CD4-positive, alpha-beta T cell (primary cell): ENCODE measurements around the gene USP32. TPM values are rescaled to one million over a fixed set of nuclear protein-coding genes. Genes with fewer than 3 reads are reported as not detected.

Source experiments
- ATAC-seq: fragments of 200-7000 bp; cut with Tn5 transposase; one replicate; pipeline ENCODE4 v1.10.0; 2022; ENCODE audit warnings: mild to moderate bottlenecking; ENCODE audit not compliant: poor library complexity
- CTCF ChIA-PET: fragments of 350-600 bp; sonication (Branson Sonifier 250); formaldehyde crosslinking; loops from one replicate; lab custom pipeline; 2021; ENCODE audit warnings: antibody characterized with exemption, inconsistent platforms; lab: Charles Lee
- POLR2A ChIA-PET: fragments of 350-600 bp; sonication (Branson Sonifier 250); formaldehyde crosslinking; loops from one replicate; lab custom pipeline; 2021; ENCODE audit warnings: antibody characterized with exemption, inconsistent platforms; lab: Charles Lee
- DNase-seq, 14 experiments: peaks; one replicate each; pipeline ENCODE4 v3.0.0-alpha.2; 2013 to 2020; ENCODE audit warnings: mixed read lengths in 2 of 14
- H3K27ac ChIP-seq, 2 donors: one replicate each; pipeline versions ENCODE4 v1.5.1 to v1.7.0; 2013; ENCODE audit warnings: low read length in 2 of 2, low read depth in 1 of 2, mild to moderate bottlenecking in 1 of 2
- H3K27me3 ChIP-seq, 2 experiments: 1 replicate in 1 of 2; 2 replicates in 1 of 2; pipeline versions ENCODE4 v1.6.1 to v1.7.0; 2013; ENCODE audit warnings: low read length in 2 of 2, control low read depth in 1 of 2, mild to moderate bottlenecking in 1 of 2, moderate library complexity in 1 of 2; ENCODE audit not compliant: insufficient read depth in 2 of 2, control insufficient read depth in 1 of 2
- H3K36me3 ChIP-seq: one replicate; pipeline ENCODE4 v1.6.1; 2013; ENCODE audit warnings: low read length, control low read depth; ENCODE audit not compliant: insufficient read depth
- H3K4me1 ChIP-seq: one replicate; pipeline ENCODE4 v1.6.1; 2013; ENCODE audit warnings: low read length, control low read depth; ENCODE audit not compliant: insufficient read depth
- H3K4me3 ChIP-seq: one replicate; pipeline ENCODE4 v1.5.1; 2013; ENCODE audit warnings: mild to moderate bottlenecking, low read length, moderate library complexity
- H3K9me3 ChIP-seq, 2 experiments: 1 replicate in 1 of 2; 2 replicates in 1 of 2; pipeline versions ENCODE4 v1.6.1 to v1.7.0; 2013; ENCODE audit warnings: low read length in 2 of 2, mild to moderate bottlenecking in 2 of 2, control low read depth in 1 of 2, moderate library complexity in 1 of 2; ENCODE audit not compliant: control insufficient read depth in 1 of 2, insufficient read depth in 1 of 2
- H3K27ac Mint-ChIP-seq: one replicate; pipeline ENCODE4 v1.8.0; 2020; ENCODE audit warnings: mixed read lengths
- H3K27me3 Mint-ChIP-seq: one replicate; pipeline ENCODE4 v1.8.0; 2021; ENCODE audit warnings: mixed read lengths
- H3K36me3 Mint-ChIP-seq: one replicate; pipeline ENCODE4 v1.8.0; 2021; ENCODE audit warnings: low read depth, mixed read lengths
- H3K4me1 Mint-ChIP-seq: one replicate; pipeline ENCODE4 v1.8.0; 2021; ENCODE audit warnings: low read depth, mixed read lengths
- H3K4me3 Mint-ChIP-seq: one replicate; pipeline ENCODE4 v1.8.0; 2020; ENCODE audit warnings: mild to moderate bottlenecking, mixed read lengths
- H3K9me3 Mint-ChIP-seq: one replicate; pipeline ENCODE4 v1.8.0; 2020; ENCODE audit warnings: mixed read lengths
- CTCF ChIP-seq: fragments of 200-600 bp; IDR thresholded peaks from one replicate; pipeline ENCODE4 v1.8.0; 2022; ENCODE audit warnings: antibody characterized with exemption, mild to moderate bottlenecking
- intact Hi-C, 2 experiments: fragments of 100-400 bp; cut with DNase I in 1 of 2; cut with micrococcal nuclease in 1 of 2; formaldehyde crosslinking; loops; one replicate each; pipeline versions ENCODE4 v1.15.1 to v1.9.0; 2023 to 2025; cut with DNase I, micrococcal nuclease
- total RNA-seq, 174 experiments: library from RNA in 2 of 174; stranded (reverse) in 2 of 174; gene quantifications; one replicate each; pipeline ENCODE4 v1.2.3 and lab custom pipeline; 2021 to 2026

USP32 gene
- total RNA-seq, 2 experiments from 2014 or later = 23.9 to 24.7 TPM

GRCh38 chr17:60141111-60142018 is 250.6 kb downstream of the USP32 start:
- intact Hi-C loops = loop anchor here in 1 of 2 experiments (1.0 kb wide), 1 partner anchor 295 kb away; no protein-coding TSS in a partner anchor

GRCh38 chr17:60139438-60140285 is 252.3 kb downstream of the USP32 start:
- Mint-ChIP-seq H3K9me3 (no peaks in the 10 kb centered on the region), H3K27me3 (peaks cover 76% of the 10 kb centered on the region), H3K4me3 (no peak overlapping the region), H3K4me1 (peaks cover 30% of the 10 kb centered on the region), H3K36me3 (no peaks in the 10 kb centered on the region), H3K27ac (no peak overlapping the region)
- intact Hi-C loops = no loop called here
- POLR2A ChIA-PET = no interaction called here
- Histone ChIP-seq H3K27me3 (peaks cover 55 to 58% of the 10 kb centered on the region in 2 experiments), H3K27ac (no peak overlapping the region), H3K4me3 (no peak overlapping the region), H3K4me1 (peaks cover 43% of the 10 kb centered on the region), H3K9me3 (peaks cover 0 to 36% of the 10 kb centered on the region in 2 experiments), H3K36me3 (no peaks in the 10 kb centered on the region)
- TF ChIP-seq CTCF = peak; percentile 52
- DNase-seq = peak; percentile 47 to 84 (median 62)
- CTCF ChIA-PET = interaction anchor here (0.7 to 1.4 kb wide), 4 partner anchors 10 to 66 kb away, joined by 3 to 5 read pairs (median 4); no protein-coding TSS in a partner anchor
- peak; percentile 62 for ATAC-seq

More at GRCh38 chr17:60141111-60142018, 250.6 kb downstream of the USP32 start:
- POLR2A ChIA-PET = interaction anchor here (0.5 to 1.2 kb wide), 2 partner anchors 251 to 416 kb away, joined by 3 read pairs; partner anchors contain the start of gene USP32
- DNase-seq (no peak), ATAC-seq (no peak)
- no peak overlapping the region for H3K4me3 Mint-ChIP-seq
- Histone ChIP-seq H3K27ac (no peak overlapping the region), H3K4me3 (no peak overlapping the region), H3K9me3 (peaks cover 0 to 36% of the 10 kb centered on the region in 2 experiments), H3K27me3 (peaks cover 62 to 72% of the 10 kb centered on the region in 2 experiments), H3K36me3 (no peaks in the 10 kb centered on the region), H3K4me1 (peaks cover 30% of the 10 kb centered on the region)
- no peaks in the 10 kb centered on the region for H3K36me3 Mint-ChIP-seq
- TF ChIP-seq CTCF = no peak
- H3K27ac Mint-ChIP-seq = no peak overlapping the region
- H3K27me3 Mint-ChIP-seq = peaks cover 93% of the 10 kb centered on the region
- H3K9me3 Mint-ChIP-seq = no peaks in the 10 kb centered on the region
- CTCF ChIA-PET = interaction anchor here (1.1 kb wide), 1 partner anchor 34 kb away, joined by 3 read pairs; no protein-coding TSS in a partner anchor
- peaks cover 18% of the 10 kb centered on the region for H3K4me1 Mint-ChIP-seq

- H3K27me3 Mint-ChIP-seq = peaks cover 68% of the 10 kb centered on the region
- CTCF ChIA-PET = no interaction called here
Observed at GRCh38 chr17:60138769-60139437, 253.0 kb downstream of the USP32 start.

More at GRCh38 chr17:60138769-60139437, 253.0 kb downstream of the USP32 start:
- Histone ChIP-seq H3K4me1 (peaks cover 50% of the 10 kb centered on the region), H3K9me3 (peaks cover 0 to 36% of the 10 kb centered on the region in 2 experiments), H3K27me3 (peaks cover 53 to 55% of the 10 kb centered on the region in 2 experiments), H3K36me3 (no peaks in the 10 kb centered on the region), H3K27ac (no peak overlapping the region), H3K4me3 (no peak overlapping the region)
- H3K36me3 Mint-ChIP-seq = no peaks in the 10 kb centered on the region
- DNase-seq (no peak), ATAC-seq (no peak)
- H3K27ac Mint-ChIP-seq = no peak overlapping the region
- intact Hi-C loops = no loop called here
- POLR2A ChIA-PET = no interaction called here
- H3K4me3 Mint-ChIP-seq = no peak overlapping the region
- peaks cover 34% of the 10 kb centered on the region for H3K4me1 Mint-ChIP-seq
- TF ChIP-seq CTCF = no peak
- H3K9me3 Mint-ChIP-seq = no peaks in the 10 kb centered on the region
